Measurements from ENCODE around the gene CRB1.

Gene CRB1

GRCh38 chr1:197252973-197253372 is 15.1 kb upstream of the CRB1 start:
- no peaks in the 10 kb centered on the region for H3K79me2 ChIP-seq (ENCODE audit: control insufficient read depth, insufficient read depth, low read length, unreplicated experiment)
- H3K36me3 ChIP-seq (ENCODE audit: insufficient read depth, low read length): no peaks in the 10 kb centered on the region
- H3K27me3 ChIP-seq (ENCODE audit: insufficient read depth, low read length): no peaks in the 10 kb centered on the region
- no peak overlapping the region for H2AFZ ChIP-seq (ENCODE audit: low read length, unreplicated experiment)
- no peak overlapping the region for H3K27ac ChIP-seq (ENCODE audit: low read depth, low read length)
- H3K4me3 ChIP-seq (ENCODE audit: low read depth, low read length): no peak overlapping the region
- H3K4me1 ChIP-seq (ENCODE audit: control insufficient read depth, insufficient read depth, low read length, unreplicated experiment): no peaks in the 10 kb centered on the region

- H3K27ac ChIP-seq (ENCODE audit: low read depth, low read length): no peak overlapping the region
- no peaks in the 10 kb centered on the region for H3K4me1 ChIP-seq (ENCODE audit: control insufficient read depth, insufficient read depth, low read length, unreplicated experiment)
- H3K79me2 ChIP-seq (ENCODE audit: control insufficient read depth, insufficient read depth, low read length, unreplicated experiment): no peaks in the 10 kb centered on the region
- no peak overlapping the region for H3K4me3 ChIP-seq (ENCODE audit: low read depth, low read length)
- no peak overlapping the region for H2AFZ ChIP-seq (ENCODE audit: low read length, unreplicated experiment)
- H3K27me3 ChIP-seq (ENCODE audit: insufficient read depth, low read length): no peaks in the 10 kb centered on the region
- no peaks in the 10 kb centered on the region for H3K36me3 ChIP-seq (ENCODE audit: insufficient read depth, low read length)
Measured at GRCh38 chr1:197254866-197255265, 13.2 kb upstream of the CRB1 start.

- no peaks in the 10 kb centered on the region for H3K36me3 ChIP-seq (ENCODE audit: insufficient read depth, low read length)
- no peak overlapping the region for H3K4me3 ChIP-seq (ENCODE audit: low read depth, low read length)
- no peaks in the 10 kb centered on the region for H3K4me1 ChIP-seq (ENCODE audit: control insufficient read depth, insufficient read depth, low read length, unreplicated experiment)
- H3K79me2 ChIP-seq (ENCODE audit: control insufficient read depth, insufficient read depth, low read length, unreplicated experiment): no peaks in the 10 kb centered on the region
- H3K27ac ChIP-seq (ENCODE audit: low read depth, low read length): no peak overlapping the region
- no peaks in the 10 kb centered on the region for H3K27me3 ChIP-seq (ENCODE audit: insufficient read depth, low read length)
- H2AFZ ChIP-seq (ENCODE audit: low read length, unreplicated experiment): no peak overlapping the region
Measured at GRCh38 chr1:197264936-197265567, 3.0 kb upstream of the CRB1 start.

GRCh38 chr1:197269053-197269452 is 1.0 kb downstream of the CRB1 start:
- Histone ChIP-seq H3K4me1 (ENCODE audit: control insufficient read depth, insufficient read depth, low read length, unreplicated experiment) (peaks cover 7% of the 10 kb centered on the region), H3K27ac (ENCODE audit: low read depth, low read length) (no peak overlapping the region), H3K4me3 (ENCODE audit: low read depth, low read length) (no peak overlapping the region), H2AFZ (ENCODE audit: low read length, unreplicated experiment) (no peak overlapping the region), H3K79me2 (ENCODE audit: control insufficient read depth, insufficient read depth, low read length, unreplicated experiment) (no peaks in the 10 kb centered on the region), H3K36me3 (ENCODE audit: insufficient read depth, low read length) (no peaks in the 10 kb centered on the region), H3K27me3 (ENCODE audit: insufficient read depth, low read length) (no peaks in the 10 kb centered on the region)

- Histone ChIP-seq H3K79me2 (ENCODE audit: control insufficient read depth, insufficient read depth, low read length, unreplicated experiment) (no peaks in the 10 kb centered on the region), H3K36me3 (ENCODE audit: insufficient read depth, low read length) (no peaks in the 10 kb centered on the region), H3K27ac (ENCODE audit: low read depth, low read length) (no peak overlapping the region), H3K27me3 (ENCODE audit: insufficient read depth, low read length) (no peaks in the 10 kb centered on the region), H3K4me1 (ENCODE audit: control insufficient read depth, insufficient read depth, low read length, unreplicated experiment) (peaks cover 11% of the 10 kb centered on the region), H3K4me3 (ENCODE audit: low read depth, low read length) (no peak overlapping the region), H2AFZ (ENCODE audit: low read length, unreplicated experiment) (no peak overlapping the region)
Measured at GRCh38 chr1:197272791-197273190, 4.7 kb downstream of the CRB1 start.

- Histone ChIP-seq H3K4me1 (ENCODE audit: control insufficient read depth, insufficient read depth, low read length, unreplicated experiment) (peaks cover 11% of the 10 kb centered on the region), H3K27ac (ENCODE audit: low read depth, low read length) (no peak overlapping the region), H3K4me3 (ENCODE audit: low read depth, low read length) (no peak overlapping the region), H3K79me2 (ENCODE audit: control insufficient read depth, insufficient read depth, low read length, unreplicated experiment) (no peaks in the 10 kb centered on the region), H3K36me3 (ENCODE audit: insufficient read depth, low read length) (no peaks in the 10 kb centered on the region), H2AFZ (ENCODE audit: low read length, unreplicated experiment) (no peak overlapping the region), H3K27me3 (ENCODE audit: insufficient read depth, low read length) (no peaks in the 10 kb centered on the region)
Measured at GRCh38 chr1:197277166-197277565, 9.1 kb downstream of the CRB1 start.

- Histone ChIP-seq H3K4me1 (ENCODE audit: control insufficient read depth, insufficient read depth, low read length, unreplicated experiment) (no peaks in the 10 kb centered on the region), H3K79me2 (ENCODE audit: control insufficient read depth, insufficient read depth, low read length, unreplicated experiment) (no peaks in the 10 kb centered on the region)
Measured at GRCh38 chr1:197284325-197284724, 16.3 kb downstream of the CRB1 start.

GRCh38 chr1:197284966-197285365 is 16.9 kb downstream of the CRB1 start:
- Histone ChIP-seq H3K79me2 (ENCODE audit: control insufficient read depth, insufficient read depth, low read length, unreplicated experiment) (no peaks in the 10 kb centered on the region), H3K4me1 (ENCODE audit: control insufficient read depth, insufficient read depth, low read length, unreplicated experiment) (no peaks in the 10 kb centered on the region), H3K36me3 (ENCODE audit: insufficient read depth, low read length) (no peaks in the 10 kb centered on the region), H2AFZ (ENCODE audit: low read length, unreplicated experiment) (no peak overlapping the region), H3K4me3 (ENCODE audit: low read depth, low read length) (no peak overlapping the region), H3K27ac (ENCODE audit: low read depth, low read length) (no peak overlapping the region), H3K27me3 (ENCODE audit: insufficient read depth, low read length) (no peaks in the 10 kb centered on the region)

More at GRCh38 chr1:197284325-197284724, 16.3 kb downstream of the CRB1 start:
- Histone ChIP-seq H3K4me3 (ENCODE audit: low read depth, low read length) (no peak overlapping the region), H2AFZ (ENCODE audit: low read length, unreplicated experiment) (no peak overlapping the region), H3K36me3 (ENCODE audit: insufficient read depth, low read length) (no peaks in the 10 kb centered on the region), H3K27me3 (ENCODE audit: insufficient read depth, low read length) (no peaks in the 10 kb centered on the region), H3K27ac (ENCODE audit: low read depth, low read length) (no peak overlapping the region)

- no peaks in the 10 kb centered on the region for H3K27me3 ChIP-seq (ENCODE audit: insufficient read depth, low read length)
Measured at GRCh38 chr1:197285526-197286205, 17.6 kb downstream of the CRB1 start.

GRCh38 chr1:197286634-197287033 is 18.6 kb downstream of the CRB1 start:
- no peaks in the 10 kb centered on the region for H3K79me2 ChIP-seq (ENCODE audit: control insufficient read depth, insufficient read depth, low read length, unreplicated experiment)
- no peak overlapping the region for H3K27ac ChIP-seq (ENCODE audit: low read depth, low read length)
- H3K4me1 ChIP-seq (ENCODE audit: control insufficient read depth, insufficient read depth, low read length, unreplicated experiment): no peaks in the 10 kb centered on the region
- H3K27me3 ChIP-seq (ENCODE audit: insufficient read depth, low read length): no peaks in the 10 kb centered on the region
- no peak overlapping the region for H3K4me3 ChIP-seq (ENCODE audit: low read depth, low read length)
- H3K36me3 ChIP-seq (ENCODE audit: insufficient read depth, low read length): no peaks in the 10 kb centered on the region
- H2AFZ ChIP-seq (ENCODE audit: low read length, unreplicated experiment): no peak overlapping the region

More at GRCh38 chr1:197285526-197286205, 17.6 kb downstream of the CRB1 start:
- Histone ChIP-seq H3K79me2 (ENCODE audit: control insufficient read depth, insufficient read depth, low read length, unreplicated experiment) (no peaks in the 10 kb centered on the region), H3K4me1 (ENCODE audit: control insufficient read depth, insufficient read depth, low read length, unreplicated experiment) (no peaks in the 10 kb centered on the region), H3K4me3 (ENCODE audit: low read depth, low read length) (no peak overlapping the region), H2AFZ (ENCODE audit: low read length, unreplicated experiment) (no peak overlapping the region), H3K27ac (ENCODE audit: low read depth, low read length) (no peak overlapping the region), H3K36me3 (ENCODE audit: insufficient read depth, low read length) (no peaks in the 10 kb centered on the region)

- Histone ChIP-seq H3K4me1 (ENCODE audit: control insufficient read depth, insufficient read depth, low read length, unreplicated experiment) (no peaks in the 10 kb centered on the region), H3K27me3 (ENCODE audit: insufficient read depth, low read length) (no peaks in the 10 kb centered on the region), H3K27ac (ENCODE audit: low read depth, low read length) (no peak overlapping the region), H3K4me3 (ENCODE audit: low read depth, low read length) (no peak overlapping the region), H3K79me2 (ENCODE audit: control insufficient read depth, insufficient read depth, low read length, unreplicated experiment) (no peaks in the 10 kb centered on the region), H3K36me3 (ENCODE audit: insufficient read depth, low read length) (no peaks in the 10 kb centered on the region), H2AFZ (ENCODE audit: low read length, unreplicated experiment) (no peak overlapping the region)
Measured at GRCh38 chr1:197287863-197288262, 19.8 kb downstream of the CRB1 start.
